H9 (cell line): ENCODE measurements around the gene DGKB. TPM values are rescaled to one million over a fixed set of nuclear protein-coding genes. Genes with fewer than 3 reads are reported as not detected.

Experiments
- DNase-seq: peaks from one replicate; pipeline ENCODE4 v3.0.0-alpha.2; 2017
- H2AFZ ChIP-seq: one replicate; pipeline ENCODE4 v1.6.1; 2013; ENCODE audit warnings: mild to moderate bottlenecking, low read length, control low read depth, moderate library complexity
- H2AK5ac ChIP-seq: 2 replicates; pipeline ENCODE4 v1.6.1; 2013; ENCODE audit warnings: low read length, control low read depth, mixed read lengths; ENCODE audit not compliant: insufficient read length
- H2BK120ac ChIP-seq: one replicate; pipeline ENCODE4 v1.6.1; 2013; ENCODE audit warnings: low read depth, mild to moderate bottlenecking, low read length, control low read depth, inconsistent platforms; ENCODE audit not compliant: poor library complexity, severe bottlenecking
- H2BK12ac ChIP-seq: 2 replicates; pipeline ENCODE4 v1.6.1; 2013; ENCODE audit warnings: low read length, control low read depth, mixed read lengths, low read depth; ENCODE audit not compliant: insufficient read length
- H2BK15ac ChIP-seq: 2 replicates; pipeline ENCODE4 v1.6.1; 2013; ENCODE audit warnings: low read depth, low read length, control low read depth
- H2BK20ac ChIP-seq: one replicate; pipeline ENCODE4 v1.6.1; 2013; ENCODE audit warnings: low read depth, mild to moderate bottlenecking, low read length, control low read depth, inconsistent platforms; ENCODE audit not compliant: poor library complexity, severe bottlenecking
- H2BK5ac ChIP-seq: 2 replicates; pipeline ENCODE4 v1.6.1; 2013; ENCODE audit warnings: low read length, control low read depth, mixed read lengths; ENCODE audit not compliant: insufficient read length
- H3K14ac ChIP-seq: 2 replicates; pipeline ENCODE4 v1.6.1; 2013; ENCODE audit warnings: low read length, control low read depth; ENCODE audit not compliant: insufficient read depth
- H3K18ac ChIP-seq: 2 replicates; pipeline ENCODE4 v1.6.1; 2013; ENCODE audit warnings: low read depth, mild to moderate bottlenecking, mixed read lengths, low read length, control low read depth; ENCODE audit not compliant: insufficient read length
- H3K23ac ChIP-seq: 2 replicates; pipeline ENCODE4 v1.6.1; 2013; ENCODE audit warnings: low read length, control low read depth, mixed read lengths, low read depth; ENCODE audit not compliant: insufficient read length
- H3K23me2 ChIP-seq: 2 replicates; pipeline ENCODE4 v1.6.1; 2013; ENCODE audit warnings: low read depth, mild to moderate bottlenecking, mixed read lengths, low read length, control low read depth; ENCODE audit not compliant: insufficient read length, poor library complexity, severe bottlenecking
- H3K27ac ChIP-seq: 2 replicates; pipeline ENCODE4 v1.5.1; 2013; ENCODE audit warnings: low read length, control low read depth, mixed read lengths, low read depth; ENCODE audit not compliant: insufficient read length
- H3K27me3 ChIP-seq: 2 replicates; pipeline ENCODE4 v1.6.1; 2013; ENCODE audit warnings: low read length, control low read depth, inconsistent platforms; ENCODE audit not compliant: insufficient read depth
- H3K4ac ChIP-seq: 2 replicates; pipeline ENCODE4 v1.6.1; 2013; ENCODE audit warnings: low read depth, mild to moderate bottlenecking, control low read depth, inconsistent platforms, low read length, moderate library complexity
- H3K4me1 ChIP-seq: 2 replicates; pipeline ENCODE4 v1.6.1; 2013; ENCODE audit warnings: low read length, control low read depth, inconsistent platforms; ENCODE audit not compliant: insufficient read depth
- H3K4me2 ChIP-seq: 2 replicates; pipeline ENCODE4 v1.6.1; 2013; ENCODE audit warnings: low read length, control low read depth, mixed read lengths; ENCODE audit not compliant: insufficient read length, insufficient read depth
- H3K56ac ChIP-seq: 2 replicates; pipeline ENCODE4 v1.6.1; 2013; ENCODE audit warnings: low read depth, mild to moderate bottlenecking, mixed read lengths, low read length, control low read depth; ENCODE audit not compliant: insufficient read length
- H3K79me1 ChIP-seq: 2 replicates; pipeline ENCODE4 v1.6.1; 2013; ENCODE audit warnings: low read depth, mild to moderate bottlenecking, moderate library complexity, low read length, control low read depth, inconsistent platforms; ENCODE audit not compliant: insufficient read depth, poor library complexity, severe bottlenecking
- H3K79me2 ChIP-seq: 2 replicates; pipeline ENCODE4 v1.6.1; 2013; ENCODE audit warnings: low read length, control low read depth, inconsistent platforms; ENCODE audit not compliant: insufficient read depth
- H3K9ac ChIP-seq: 2 replicates; pipeline ENCODE4 v1.6.1; 2013; ENCODE audit warnings: low read length, control low read depth, mixed read lengths; ENCODE audit not compliant: insufficient read length; ENCODE audit errors: extremely low read depth
- H3K9me3 ChIP-seq: one replicate; pipeline ENCODE4 v1.6.1; 2013; ENCODE audit warnings: low read depth, low read length, inconsistent platforms; ENCODE audit not compliant: control insufficient read depth
- H3T11ph ChIP-seq: one replicate; pipeline ENCODE4 v1.6.1; 2013; ENCODE audit warnings: mild to moderate bottlenecking, low read length, control low read depth, inconsistent platforms
- H4K20me1 ChIP-seq: one replicate; pipeline ENCODE4 v1.6.1; 2013; ENCODE audit not compliant: control insufficient read depth, insufficient read length, insufficient read depth
- H4K5ac ChIP-seq: 2 replicates; pipeline ENCODE4 v1.6.1; 2013; ENCODE audit warnings: low read depth, mild to moderate bottlenecking, mixed read lengths, low read length, control low read depth; ENCODE audit not compliant: insufficient read length
- H4K8ac ChIP-seq: replicated peaks from 2 replicates; pipeline ENCODE4 v1.6.1; 2013; ENCODE audit warnings: low read length, control low read depth, mixed read lengths, low read depth; ENCODE audit not compliant: insufficient read length
- H4K91ac ChIP-seq: 2 replicates; pipeline ENCODE4 v1.6.1; 2013; ENCODE audit warnings: low read depth, mild to moderate bottlenecking, moderate library complexity, mixed read lengths, low read length, control low read depth; ENCODE audit not compliant: insufficient read length
- H3K27ac Mint-ChIP-seq, 3 experiments: 2 replicates in 2 of 3; 3 replicates in 1 of 3; pipeline ENCODE4 v1.8.0; 2020 to 2021; ENCODE audit warnings: mixed read lengths in 3 of 3, mild to moderate bottlenecking in 1 of 3, moderate library complexity in 1 of 3
- H3K27me3 Mint-ChIP-seq: 2 replicates; pipeline ENCODE4 v1.8.0; 2021; ENCODE audit warnings: low read depth, mild to moderate bottlenecking, moderate library complexity, mixed read lengths
- H3K36me3 Mint-ChIP-seq, 3 experiments: 2 replicates in 2 of 3; 3 replicates in 1 of 3; pipeline ENCODE4 v1.8.0; 2020 to 2021; ENCODE audit warnings: low read depth in 3 of 3, mixed read lengths in 3 of 3; ENCODE audit not compliant: insufficient read depth in 1 of 3
- H3K4me1 Mint-ChIP-seq, 2 experiments: 2 replicates each; pipeline ENCODE4 v1.8.0; 2020; ENCODE audit warnings: mixed read lengths in 2 of 2
- H3K4me3 Mint-ChIP-seq, 2 experiments: 2 replicates in 1 of 2; 3 replicates in 1 of 2; pipeline ENCODE4 v1.8.0; 2020 to 2021; ENCODE audit warnings: mild to moderate bottlenecking in 2 of 2, mixed read lengths in 2 of 2, moderate library complexity in 1 of 2
- H3K9me3 Mint-ChIP-seq, 2 experiments: 2 replicates in 1 of 2; 3 replicates in 1 of 2; pipeline ENCODE4 v1.8.0; 2020; ENCODE audit warnings: mild to moderate bottlenecking in 2 of 2, mixed read lengths in 2 of 2, moderate library complexity in 1 of 2
- CTCF ChIP-seq: fragments of 200-600 bp; sonication (generic); conservative IDR thresholded peaks from 3 replicates; pipeline ENCODE4 v1.8.0; 2021; ENCODE audit warnings: antibody characterized with exemption, mild to moderate bottlenecking
- WGBS: extraction: QIAGEN DNeasy Blood & Tissue Kit; methylation state at CpG from one replicate; pipeline ENCODE4 v1.1.7; 2013; ENCODE audit warnings: missing lambda C conversion rate, low lambda C conversion rate, mixed read lengths; ENCODE audit not compliant: insufficient read length; ENCODE audit errors: extremely low coverage; 5-methylcytosine and 5-hydroxymethylcytosine counted together
- total RNA-seq: library from RNA; stranded (reverse); gene quantifications from 2 replicates; pipeline ENCODE4 v1.2.1, GENCODE V29; 2021

Gene DGKB
- total RNA-seq, 1 experiment from 2014 or later: 0.26 TPM

DNA sequence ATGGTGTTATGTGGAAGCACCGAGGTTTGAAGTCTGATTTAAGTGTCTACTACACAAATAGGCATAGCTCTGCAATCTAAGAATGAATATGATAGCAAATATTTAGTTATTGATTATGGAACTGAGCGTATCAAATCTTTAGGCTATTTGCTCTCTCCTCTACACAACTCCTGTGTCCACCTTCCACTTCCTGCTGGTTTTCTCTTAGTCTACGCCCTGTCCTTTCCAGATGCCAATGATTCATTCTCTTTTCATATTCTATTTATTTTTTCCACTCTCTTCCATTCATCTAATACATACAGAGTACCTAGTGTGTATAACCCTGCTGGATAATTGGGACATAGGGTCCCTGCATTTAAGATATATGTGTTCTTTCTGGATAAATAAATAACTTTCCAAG is 83.7 kb downstream of the DGKB start:
- no peak overlapping the region for H3K23ac ChIP-seq
- H3K27ac ChIP-seq: no peak overlapping the region
- H3T11ph ChIP-seq: no peak overlapping the region
- H3K27ac Mint-ChIP-seq: no peak overlapping the region
- H3K79me1 ChIP-seq: no peaks in the 10 kb centered on the region
- H2AFZ ChIP-seq: no peak overlapping the region
- no peak overlapping the region for H2BK20ac ChIP-seq
- H2BK12ac ChIP-seq: no peak overlapping the region
- no peaks in the 10 kb centered on the region for H3K79me2 ChIP-seq
- H4K20me1 ChIP-seq: no peaks in the 10 kb centered on the region
- H3K4me1 ChIP-seq: no peaks in the 10 kb centered on the region
- no peak overlapping the region for H4K8ac ChIP-seq
- no peak overlapping the region for H3K56ac ChIP-seq
- no peak overlapping the region for H2BK120ac ChIP-seq
- H2BK5ac ChIP-seq: no peak overlapping the region
- H2AK5ac ChIP-seq: no peak overlapping the region
- no peaks in the 10 kb centered on the region for H3K9me3 Mint-ChIP-seq
- no peak overlapping the region for H3K4ac ChIP-seq
- H3K9me3 ChIP-seq: no peaks in the 10 kb centered on the region
- no peak overlapping the region for H4K91ac ChIP-seq
- H3K4me1 Mint-ChIP-seq: no peaks in the 10 kb centered on the region
- no peak overlapping the region for H3K14ac ChIP-seq
- no CpG with 5 or more reads among the region's 3 CpGs for WGBS
- H3K4me3 Mint-ChIP-seq: no peak overlapping the region
- H2BK15ac ChIP-seq: no peak overlapping the region
- no peaks in the 10 kb centered on the region; a peak in 1 of 7 replicates for H3K36me3 Mint-ChIP-seq
- H3K27me3 Mint-ChIP-seq: no peaks in the 10 kb centered on the region
- no peaks in the 10 kb centered on the region for H3K27me3 ChIP-seq
- no peak overlapping the region for H3K9ac ChIP-seq
- no peak overlapping the region for H3K4me2 ChIP-seq
- H3K18ac ChIP-seq: no peak overlapping the region
- DNase-seq: no peak
- H4K5ac ChIP-seq: no peak overlapping the region
- TF ChIP-seq CTCF: no peak
- H3K23me2 ChIP-seq: no peaks in the 10 kb centered on the region
